H1 (cell line): ENCODE results near the gene ABLIM1. TPM values are rescaled to one million over a fixed set of nuclear protein-coding genes. Genes with fewer than 3 reads are reported as not detected.

ENCODE experiments used
- BCL11A ChIP-seq, 2 experiments: IDR thresholded peaks; one replicate each; pipeline ENCODE4 v1.6.1; 2011; ENCODE audit warnings: low read depth in 2 of 2, low read length in 2 of 2, mild to moderate bottlenecking in 2 of 2
- EP300 ChIP-seq, 2 experiments: IDR thresholded peaks; 1 replicate in 1 of 2; 2 replicates in 1 of 2; pipeline ENCODE4 v1.6.1; 2011 to 2012; ENCODE audit warnings: low read depth in 2 of 2, low read length in 2 of 2, mild to moderate bottlenecking in 2 of 2, borderline replicate concordance in 1 of 2, inconsistent platforms in 1 of 2, moderate library complexity in 1 of 2
- EZH2 ChIP-seq: fragments of 200-600 bp; sonication (generic); IDR thresholded peaks from 2 replicates; pipeline ENCODE4 v1.7.1; 2012; ENCODE audit warnings: low read depth, mild to moderate bottlenecking, moderate library complexity, low read length, inconsistent platforms; ENCODE audit not compliant: severe bottlenecking
- GTF2F1 ChIP-seq: IDR thresholded peaks from 2 replicates; pipeline ENCODE4 v1.6.1; 2012; ENCODE audit warnings: low read depth, low read length, improper control_type of control experiment, borderline replicate concordance
- RAD21 ChIP-seq, 2 experiments: IDR thresholded peaks in 1 of 2; conservative IDR thresholded peaks in 1 of 2; 2 replicates each; pipeline ENCODE4 v1.6.1; 2011; ENCODE audit warnings: low read depth in 2 of 2, low read length in 2 of 2, improper control_type of control experiment in 1 of 2, inconsistent platforms in 1 of 2, mild to moderate bottlenecking in 1 of 2, moderate library complexity in 1 of 2
- SIRT6 ChIP-seq: IDR thresholded peaks from one replicate; pipeline ENCODE4 v1.7.1; 2012; ENCODE audit warnings: low read length, inconsistent platforms
- polyA plus RNA-seq, 7 experiments: library from polyadenylated mRNA; depleted of rRNA in 3 of 7; stranded (reverse) in 5 of 7; unstranded in 2 of 7; fragments of >200 nt in 5 of 7; fragments of 200-250 nt in 2 of 7; gene quantifications; 1 replicate in 5 of 7; 2 replicates in 1 of 7; 4 replicates in 1 of 7; pipeline versions ENCODE4 v1.2.1 to v1.2.3, GENCODE V29; 2011 to 2013; ENCODE audit warnings: missing spikeins in 2 of 7, mixed read lengths in 2 of 7
- total RNA-seq: library from RNA; stranded (reverse); fragmentation: NEBNext Ultra II Directional; extraction: Animal tissue kit (Norgen Biotek cat#: 25700); gene quantifications from 2 replicates; pipeline ENCODE4 v1.2.1, GENCODE V29; 2021
- TF ChIP-seq, protein P1 (sequence below): IDR thresholded peaks from 2 replicates; pipeline ENCODE4 v1.6.1; 2011; ENCODE audit warnings: low read length, improper control_type of control experiment

Gene ABLIM1
- total and polyA plus RNA-seq, 2 of the 8 experiments (the other 6 are each of a cell fraction or from before 2014, with no cell fraction given), result 51.2 to 51.7 TPM

DNA sequence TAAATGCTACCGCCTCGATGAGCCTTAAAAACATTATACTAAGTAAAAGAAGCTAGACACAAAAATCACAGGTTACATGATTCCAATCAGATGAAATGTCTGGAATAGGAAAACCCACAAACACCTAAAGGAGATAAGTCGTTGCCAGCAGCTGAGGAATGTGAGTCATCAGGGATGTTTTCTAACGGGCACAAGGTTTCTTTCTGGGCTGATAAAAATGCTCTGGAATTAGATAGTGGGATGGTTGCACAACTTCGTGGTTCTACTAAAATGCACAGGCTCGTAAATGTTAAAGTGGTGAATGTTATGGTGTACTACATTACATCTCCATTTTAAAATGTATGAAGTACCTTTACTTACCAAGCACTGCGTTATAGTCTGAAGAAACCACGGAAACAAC lies 9.7 kb downstream of the ABLIM1 start (continued):
- TF ChIP-seq RAD21 (IDR thresholded peaks at IDR 0.05 in 1 of 2, conservative IDR thresholded peaks at IDR 0.05 in 1 of 2; ENCODE audit: low read depth in 2 of 2, low read length in 2 of 2), result no peak
- TF ChIP-seq, protein P1, sequence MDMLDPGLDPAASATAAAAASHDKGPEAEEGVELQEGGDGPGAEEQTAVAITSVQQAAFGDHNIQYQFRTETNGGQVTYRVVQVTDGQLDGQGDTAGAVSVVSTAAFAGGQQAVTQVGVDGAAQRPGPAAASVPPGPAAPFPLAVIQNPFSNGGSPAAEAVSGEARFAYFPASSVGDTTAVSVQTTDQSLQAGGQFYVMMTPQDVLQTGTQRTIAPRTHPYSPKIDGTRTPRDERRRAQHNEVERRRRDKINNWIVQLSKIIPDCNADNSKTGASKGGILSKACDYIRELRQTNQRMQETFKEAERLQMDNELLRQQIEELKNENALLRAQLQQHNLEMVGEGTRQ, result no peak
- no peak for TF ChIP-seq BCL11A (IDR thresholded peaks at IDR 0.05; ENCODE audit: low read depth in 2 of 2, low read length in 2 of 2)
- no peak for TF ChIP-seq EP300 (IDR thresholded peaks at IDR 0.05; ENCODE audit: borderline replicate concordance in 1 of 2, low read depth in 2 of 2, low read length in 2 of 2)
- no peak for TF ChIP-seq GTF2F1
- TF ChIP-seq EZH2, result no peak
- TF ChIP-seq SIRT6, result no peak
- TF ChIP-seq, all 59 proteins: peak for 0
